Panc1 (cell line): ENCODE data around the gene RTL5.

Experiments used
- POLR2AphosphoS5 ChIP-seq: IDR thresholded peaks from 2 replicates; pipeline ENCODE4 v1.6.1; 2012; ENCODE audit warnings: mild to moderate bottlenecking, low read depth, low read length, moderate library complexity
- TCF7L2 ChIP-seq: IDR thresholded peaks from 2 replicates; pipeline ENCODE4 v1.6.1; 2011; ENCODE audit warnings: mild to moderate bottlenecking, low read depth, low read length, inconsistent platforms
- TF ChIP-seq, protein P1 (sequence below): fragments of 450-650 bp; IDR thresholded peaks from 2 replicates; pipeline ENCODE4 v1.5.1; 2017; ENCODE audit warnings: mild to moderate bottlenecking
- TF ChIP-seq, protein P2 (sequence below), 2 experiments: IDR thresholded peaks; 2 replicates each; pipeline ENCODE4 v1.6.1; 2011 to 2012; ENCODE audit warnings: low read depth in 2 of 2, control low read depth in 1 of 2, low read length in 1 of 2, mild to moderate bottlenecking in 1 of 2, moderate library complexity in 1 of 2; ENCODE audit not compliant: insufficient read depth in 1 of 2

DNA sequence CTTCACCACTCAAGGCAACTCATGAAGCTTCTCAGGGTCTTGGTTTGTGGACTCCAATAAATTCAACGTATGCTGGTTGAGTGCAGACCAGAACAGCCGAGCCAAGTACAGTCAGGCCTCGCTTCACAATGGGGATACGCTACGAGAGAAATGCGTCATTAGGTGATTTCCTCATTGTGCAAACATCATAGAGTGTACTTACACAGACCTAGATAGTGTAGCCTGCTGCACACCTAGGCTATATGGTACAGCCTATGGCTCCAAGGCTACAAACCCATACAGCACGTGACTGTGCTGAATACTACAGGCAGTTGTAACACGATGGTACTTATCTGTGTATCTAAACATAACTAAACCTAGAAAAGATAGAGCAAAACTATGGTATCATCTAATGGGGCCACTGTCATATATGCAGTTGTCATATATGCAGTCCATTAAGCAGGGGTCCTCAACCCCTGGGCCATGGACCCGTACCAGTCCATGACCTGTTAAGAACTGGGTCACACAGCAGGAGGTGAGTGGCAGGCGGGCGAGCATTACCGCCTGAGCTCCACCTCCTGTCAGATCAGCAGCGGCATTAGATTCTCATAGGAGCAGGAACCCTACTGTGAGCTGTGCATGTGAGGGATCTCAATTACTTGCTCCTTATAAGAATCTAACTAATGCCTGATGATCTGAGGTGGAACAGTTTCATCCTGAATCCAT is 31.5 kb downstream of the RTL5 start:
- no peak for TF ChIP-seq POLR2AphosphoS5
- TF ChIP-seq TCF7L2: no peak
- TF ChIP-seq, protein P1, sequence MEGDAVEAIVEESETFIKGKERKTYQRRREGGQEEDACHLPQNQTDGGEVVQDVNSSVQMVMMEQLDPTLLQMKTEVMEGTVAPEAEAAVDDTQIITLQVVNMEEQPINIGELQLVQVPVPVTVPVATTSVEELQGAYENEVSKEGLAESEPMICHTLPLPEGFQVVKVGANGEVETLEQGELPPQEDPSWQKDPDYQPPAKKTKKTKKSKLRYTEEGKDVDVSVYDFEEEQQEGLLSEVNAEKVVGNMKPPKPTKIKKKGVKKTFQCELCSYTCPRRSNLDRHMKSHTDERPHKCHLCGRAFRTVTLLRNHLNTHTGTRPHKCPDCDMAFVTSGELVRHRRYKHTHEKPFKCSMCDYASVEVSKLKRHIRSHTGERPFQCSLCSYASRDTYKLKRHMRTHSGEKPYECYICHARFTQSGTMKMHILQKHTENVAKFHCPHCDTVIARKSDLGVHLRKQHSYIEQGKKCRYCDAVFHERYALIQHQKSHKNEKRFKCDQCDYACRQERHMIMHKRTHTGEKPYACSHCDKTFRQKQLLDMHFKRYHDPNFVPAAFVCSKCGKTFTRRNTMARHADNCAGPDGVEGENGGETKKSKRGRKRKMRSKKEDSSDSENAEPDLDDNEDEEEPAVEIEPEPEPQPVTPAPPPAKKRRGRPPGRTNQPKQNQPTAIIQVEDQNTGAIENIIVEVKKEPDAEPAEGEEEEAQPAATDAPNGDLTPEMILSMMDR: no peak
- TF ChIP-seq, protein P2, sequence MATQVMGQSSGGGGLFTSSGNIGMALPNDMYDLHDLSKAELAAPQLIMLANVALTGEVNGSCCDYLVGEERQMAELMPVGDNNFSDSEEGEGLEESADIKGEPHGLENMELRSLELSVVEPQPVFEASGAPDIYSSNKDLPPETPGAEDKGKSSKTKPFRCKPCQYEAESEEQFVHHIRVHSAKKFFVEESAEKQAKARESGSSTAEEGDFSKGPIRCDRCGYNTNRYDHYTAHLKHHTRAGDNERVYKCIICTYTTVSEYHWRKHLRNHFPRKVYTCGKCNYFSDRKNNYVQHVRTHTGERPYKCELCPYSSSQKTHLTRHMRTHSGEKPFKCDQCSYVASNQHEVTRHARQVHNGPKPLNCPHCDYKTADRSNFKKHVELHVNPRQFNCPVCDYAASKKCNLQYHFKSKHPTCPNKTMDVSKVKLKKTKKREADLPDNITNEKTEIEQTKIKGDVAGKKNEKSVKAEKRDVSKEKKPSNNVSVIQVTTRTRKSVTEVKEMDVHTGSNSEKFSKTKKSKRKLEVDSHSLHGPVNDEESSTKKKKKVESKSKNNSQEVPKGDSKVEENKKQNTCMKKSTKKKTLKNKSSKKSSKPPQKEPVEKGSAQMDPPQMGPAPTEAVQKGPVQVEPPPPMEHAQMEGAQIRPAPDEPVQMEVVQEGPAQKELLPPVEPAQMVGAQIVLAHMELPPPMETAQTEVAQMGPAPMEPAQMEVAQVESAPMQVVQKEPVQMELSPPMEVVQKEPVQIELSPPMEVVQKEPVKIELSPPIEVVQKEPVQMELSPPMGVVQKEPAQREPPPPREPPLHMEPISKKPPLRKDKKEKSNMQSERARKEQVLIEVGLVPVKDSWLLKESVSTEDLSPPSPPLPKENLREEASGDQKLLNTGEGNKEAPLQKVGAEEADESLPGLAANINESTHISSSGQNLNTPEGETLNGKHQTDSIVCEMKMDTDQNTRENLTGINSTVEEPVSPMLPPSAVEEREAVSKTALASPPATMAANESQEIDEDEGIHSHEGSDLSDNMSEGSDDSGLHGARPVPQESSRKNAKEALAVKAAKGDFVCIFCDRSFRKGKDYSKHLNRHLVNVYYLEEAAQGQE (IDR thresholded peaks at IDR 0.05; ENCODE audit: insufficient read depth in 1 of 2, low read depth in 2 of 2, low read length in 1 of 2): no peak
